NCI-H82 treated with DMSO at 0.1 percent for 48 hours (cell line): ENCODE measurements around the gene CDX4.
"Not testable (repeated sequence)": the region's sequence is repeated elsewhere in the genome, so short reads cannot be mapped to it uniquely, and the experiment has no call there.

Experiments
- DNase-seq: peaks from one replicate; lab custom pipeline; 2025; ENCODE audit not compliant: unreplicated experiment; lab: John Stamatoyannopoulos, UW

Gene CDX4, protein sequence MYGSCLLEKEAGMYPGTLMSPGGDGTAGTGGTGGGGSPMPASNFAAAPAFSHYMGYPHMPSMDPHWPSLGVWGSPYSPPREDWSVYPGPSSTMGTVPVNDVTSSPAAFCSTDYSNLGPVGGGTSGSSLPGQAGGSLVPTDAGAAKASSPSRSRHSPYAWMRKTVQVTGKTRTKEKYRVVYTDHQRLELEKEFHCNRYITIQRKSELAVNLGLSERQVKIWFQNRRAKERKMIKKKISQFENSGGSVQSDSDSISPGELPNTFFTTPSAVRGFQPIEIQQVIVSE

DNA sequence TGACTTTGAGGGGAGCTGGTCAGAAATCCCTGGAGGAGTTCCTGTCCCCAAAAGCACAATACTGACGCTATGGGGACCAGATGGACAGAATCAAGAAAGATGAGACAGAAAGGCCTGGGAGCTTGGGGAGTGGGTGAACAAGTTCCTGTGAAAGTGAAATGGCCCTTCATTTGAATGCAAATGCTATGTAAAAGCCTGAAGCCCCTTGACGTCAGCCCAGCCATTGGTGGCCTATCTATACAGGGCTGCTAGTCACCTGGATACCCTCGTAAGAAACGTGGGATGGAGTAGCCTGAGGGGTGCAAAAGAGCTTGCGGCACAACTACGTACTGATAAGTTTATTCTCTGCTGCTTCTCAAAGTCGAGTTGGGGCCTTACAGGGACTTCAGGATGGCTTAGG is at the start of gene CDX4:
TSS of gene CDX4 (plus strand) at position 223 of the 400 bp plus-strand sequence. CDS start 201 bp downstream, outside the sequence.
- DNase-seq, result no peak

DNA sequence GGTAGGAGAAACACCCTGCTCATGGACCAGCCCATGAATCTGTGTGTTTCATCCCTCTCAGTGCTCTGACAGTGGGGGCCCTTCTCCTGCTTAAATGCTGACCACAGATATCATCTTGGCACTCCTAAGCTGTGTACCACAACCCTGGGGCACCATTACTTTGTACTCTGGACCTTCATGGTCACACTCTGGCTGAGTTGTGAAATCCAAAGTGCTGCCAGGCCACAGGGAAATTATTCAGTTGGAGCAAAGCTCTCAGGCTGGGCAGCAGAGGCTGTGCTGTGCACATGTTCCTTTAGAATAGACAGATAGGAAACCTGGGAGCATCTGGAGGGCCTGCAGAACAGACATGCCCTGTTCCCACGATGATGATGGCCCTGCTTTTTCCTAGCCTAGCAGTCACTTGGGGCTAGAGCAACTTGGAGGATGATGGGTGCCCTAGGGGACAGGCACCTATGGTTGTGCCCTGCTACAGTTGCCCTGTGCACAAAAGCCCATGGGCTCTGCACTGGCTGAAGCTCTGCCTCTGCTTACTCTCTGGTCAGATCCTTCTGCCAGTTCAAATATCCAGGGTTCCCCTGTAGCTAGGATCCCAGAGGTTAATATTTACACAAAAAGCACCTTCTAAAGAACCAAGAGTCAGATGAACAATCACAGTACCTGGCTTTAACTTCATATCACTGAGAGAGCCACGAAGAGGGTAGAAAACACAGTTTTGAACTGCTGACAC is 48.5 kb upstream of the CDX4 start:
- DNase-seq, result no peak

DNA sequence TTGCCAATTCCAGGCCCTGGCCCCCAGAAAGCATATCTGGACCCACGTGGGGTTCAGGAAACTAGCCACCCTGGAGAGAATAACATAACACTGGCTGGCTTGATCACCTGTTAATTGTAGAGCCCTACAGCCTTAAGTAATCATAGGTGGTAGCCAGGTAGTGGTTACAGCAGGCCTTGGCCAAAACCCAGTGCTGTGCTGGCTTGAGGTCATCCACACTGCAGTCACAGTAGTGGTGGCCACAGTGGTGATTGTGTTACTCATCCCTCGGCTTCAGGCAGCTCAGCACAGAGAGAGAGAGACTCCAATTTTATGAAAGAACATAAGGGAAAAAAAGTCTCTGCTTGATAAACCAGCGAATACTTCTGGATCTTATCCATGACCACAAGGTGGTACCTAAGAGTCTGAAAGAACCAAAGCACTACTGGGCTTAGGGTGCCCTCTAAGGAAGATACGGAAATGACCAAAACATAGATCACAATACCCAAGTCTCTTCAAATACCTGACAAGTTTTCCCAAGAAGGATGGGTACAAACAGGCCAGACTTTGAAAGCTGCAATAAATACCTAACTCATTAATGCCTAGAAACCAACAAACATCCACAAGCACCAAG is 46.6 kb upstream of the CDX4 start:
- no peak for DNase-seq

DNA sequence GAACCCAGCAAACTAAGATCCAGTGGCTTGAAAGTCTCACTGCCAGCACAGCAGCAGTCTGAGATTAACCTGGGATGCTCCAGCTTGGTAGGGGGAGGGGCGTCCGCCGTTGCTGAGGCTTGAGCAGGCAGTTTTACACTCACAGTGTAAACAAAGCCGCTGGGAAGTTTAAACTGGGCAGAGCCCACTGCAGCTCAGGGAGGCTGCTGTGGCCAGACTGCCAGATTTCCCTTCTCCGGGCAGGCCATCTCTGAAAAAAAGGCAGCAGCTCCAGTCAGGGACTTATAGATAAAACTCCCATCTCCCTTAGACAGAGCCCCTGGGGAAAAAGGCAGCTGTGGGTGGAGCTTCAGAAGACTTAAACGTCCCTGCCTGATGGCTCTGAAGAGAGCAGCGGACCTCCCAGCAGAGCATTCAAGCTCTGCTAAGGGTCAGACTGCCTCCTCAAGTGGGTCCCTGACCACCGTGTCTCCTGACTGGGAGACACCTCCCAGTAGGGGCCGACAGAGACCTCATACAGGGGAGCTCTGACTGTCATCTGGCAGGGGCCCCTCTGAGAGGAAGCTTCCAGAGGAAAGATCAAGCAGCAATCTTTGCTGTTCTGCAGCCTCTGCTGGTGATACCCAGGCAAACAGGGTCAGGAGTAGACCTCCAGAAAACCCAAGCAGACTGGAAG is 45.1 kb upstream of the CDX4 start:
- peak; percentile 35 for DNase-seq

DNA sequence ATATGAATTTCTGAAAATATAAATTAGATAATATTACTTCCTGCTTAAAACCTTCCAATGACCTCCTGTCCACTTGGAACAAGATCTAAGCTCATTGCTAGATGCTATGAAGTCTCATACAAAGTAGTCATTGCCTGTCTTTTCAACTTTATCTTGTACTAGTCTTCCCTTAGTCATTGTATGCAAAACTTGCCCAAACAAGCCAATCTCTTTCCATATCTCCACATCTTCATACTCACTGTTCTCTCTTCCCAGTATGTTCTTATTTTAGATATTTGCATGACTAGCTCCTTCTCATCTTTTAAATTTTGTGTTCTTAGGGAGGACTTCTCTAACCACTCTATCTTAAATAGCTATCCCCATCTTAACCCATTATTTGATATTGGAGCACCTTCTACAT is 33.9 kb upstream of the CDX4 start:
- no peak for DNase-seq

DNA sequence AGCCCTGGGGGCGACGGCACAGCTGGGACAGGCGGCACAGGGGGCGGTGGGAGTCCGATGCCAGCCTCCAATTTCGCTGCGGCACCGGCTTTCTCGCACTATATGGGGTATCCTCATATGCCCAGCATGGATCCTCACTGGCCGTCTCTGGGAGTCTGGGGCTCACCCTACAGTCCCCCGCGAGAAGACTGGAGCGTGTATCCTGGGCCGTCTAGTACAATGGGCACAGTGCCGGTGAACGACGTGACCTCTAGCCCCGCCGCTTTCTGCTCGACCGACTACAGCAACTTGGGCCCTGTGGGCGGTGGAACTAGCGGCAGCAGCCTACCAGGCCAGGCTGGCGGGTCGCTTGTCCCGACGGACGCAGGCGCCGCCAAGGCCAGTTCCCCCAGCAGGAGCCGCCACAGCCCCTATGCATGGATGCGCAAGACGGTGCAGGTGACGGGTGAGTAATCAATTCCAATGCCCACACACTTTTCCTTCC is 500 bp downstream of the CDX4 start:
- no peak for DNase-seq

DNA sequence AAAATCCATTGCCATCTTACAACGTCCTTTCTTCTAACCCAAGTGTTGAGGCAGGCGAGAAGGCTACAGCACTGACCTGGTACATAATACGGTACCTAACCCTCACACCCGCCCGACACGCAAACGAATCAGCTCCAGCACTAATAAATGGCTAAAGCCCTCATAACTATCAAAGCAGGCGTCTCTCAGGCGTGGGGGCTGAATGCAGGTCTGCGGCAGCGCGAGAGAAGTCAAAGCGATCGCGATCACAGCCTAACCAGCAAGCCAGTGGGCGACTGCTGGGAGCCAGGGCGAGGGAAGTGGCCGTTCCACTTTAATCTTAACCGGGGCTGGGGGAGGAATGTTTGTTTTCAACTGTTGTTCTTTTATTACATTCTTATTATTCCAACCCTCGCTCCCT is 1.5 kb downstream of the CDX4 start:
- no peak for DNase-seq

DNA sequence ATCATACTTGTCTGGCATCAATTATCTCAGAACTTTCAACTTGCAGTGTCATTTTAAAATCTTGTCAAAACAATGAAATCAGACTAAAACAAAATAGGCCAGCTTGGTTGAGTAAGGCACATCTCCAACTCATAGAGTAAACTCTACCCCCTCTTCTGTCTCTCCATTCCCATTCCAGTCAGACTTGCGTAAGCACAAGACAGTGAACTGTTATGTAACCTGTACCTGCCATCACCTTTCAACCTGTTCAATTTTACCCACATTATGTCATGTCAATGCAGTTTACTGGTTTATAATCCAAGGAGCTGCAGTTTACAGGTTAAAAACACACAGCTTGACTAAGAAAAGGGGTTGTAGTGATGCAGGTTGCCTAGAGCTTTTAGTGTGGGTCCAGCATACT is 8.3 kb downstream of the CDX4 start:
- DNase-seq, result no peak

DNA sequence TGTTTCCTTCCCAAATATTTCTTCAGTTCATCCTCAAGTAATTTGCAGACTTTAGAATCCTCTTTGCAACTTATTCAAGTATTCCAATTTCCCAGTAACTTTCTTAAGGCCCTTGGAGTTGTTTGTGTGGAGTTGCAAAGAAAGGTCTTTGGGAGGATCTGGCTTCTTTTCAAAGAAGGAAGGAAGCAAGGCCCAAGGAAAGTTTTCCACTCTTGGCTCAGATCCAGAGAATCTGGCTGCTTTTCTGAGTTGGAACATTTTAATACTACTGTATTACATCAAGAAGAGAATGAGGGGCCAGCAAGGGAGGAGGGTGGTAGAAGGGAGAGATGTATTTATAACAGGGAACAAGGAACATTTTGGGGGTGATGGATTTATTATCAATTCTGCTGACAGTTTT is 10.5 kb downstream of the CDX4 start:
- no peak for DNase-seq

DNA sequence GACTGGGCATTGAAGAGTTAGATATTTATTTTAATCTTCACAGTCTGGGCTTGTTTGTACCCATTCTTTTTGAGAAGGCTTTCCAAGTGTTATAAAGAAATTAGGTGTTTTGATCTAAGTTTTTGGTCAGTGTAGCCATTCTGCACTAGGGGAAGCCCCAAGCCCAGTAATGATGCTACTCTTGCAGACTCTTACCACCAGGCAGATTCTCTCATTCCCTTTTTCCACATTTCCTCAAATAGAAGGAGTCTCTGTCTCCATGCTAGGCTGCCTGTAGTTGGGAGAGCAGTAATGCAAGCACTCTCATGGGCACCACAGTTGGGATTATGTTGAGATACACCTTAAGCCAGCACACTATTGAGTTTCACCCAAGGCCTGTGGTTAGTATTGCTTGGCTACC is 21.5 kb downstream of the CDX4 start:
- no peak for DNase-seq

DNA sequence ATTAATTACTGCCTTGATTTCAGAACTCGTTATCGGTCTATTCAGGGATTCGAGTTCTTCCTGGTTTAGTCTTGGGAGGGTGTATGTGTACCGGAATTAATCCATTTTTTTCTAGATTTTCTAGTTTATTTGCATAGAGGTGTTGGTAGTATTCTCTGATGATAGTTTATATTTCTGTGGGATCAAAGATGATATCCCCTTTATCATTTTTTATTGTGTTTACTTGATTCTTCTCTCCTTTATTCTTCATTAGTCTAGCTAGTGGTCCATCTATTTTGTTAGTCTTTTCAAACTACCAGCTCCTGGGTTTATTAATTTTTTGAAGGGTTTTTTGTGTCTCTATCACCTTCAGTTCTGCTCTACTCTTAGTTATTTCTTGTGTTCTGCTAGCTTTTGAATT is 32.1 kb downstream of the CDX4 start:
- DNase-seq, result no peak

DNA sequence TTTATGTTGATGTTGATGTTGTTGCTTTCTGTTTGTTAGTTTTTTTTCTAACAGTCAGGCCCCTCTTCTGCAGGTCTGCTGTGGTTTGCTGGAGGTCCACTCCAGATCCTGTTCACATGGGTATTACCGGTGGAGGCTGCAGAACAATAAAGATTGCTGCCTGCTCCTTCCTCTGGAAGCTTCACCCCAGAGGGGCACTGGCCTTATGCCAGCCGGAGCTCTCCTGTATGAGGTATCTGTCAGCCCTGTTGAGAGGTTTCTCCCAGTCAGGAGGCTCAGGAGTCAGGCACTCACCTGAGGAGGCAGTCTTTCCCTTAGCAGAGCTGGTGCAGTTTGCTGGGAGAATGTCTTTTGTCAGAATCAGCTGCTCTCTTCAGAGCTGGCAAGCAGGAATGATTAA is 34.7 kb downstream of the CDX4 start:
- DNase-seq, result no peak

DNA sequence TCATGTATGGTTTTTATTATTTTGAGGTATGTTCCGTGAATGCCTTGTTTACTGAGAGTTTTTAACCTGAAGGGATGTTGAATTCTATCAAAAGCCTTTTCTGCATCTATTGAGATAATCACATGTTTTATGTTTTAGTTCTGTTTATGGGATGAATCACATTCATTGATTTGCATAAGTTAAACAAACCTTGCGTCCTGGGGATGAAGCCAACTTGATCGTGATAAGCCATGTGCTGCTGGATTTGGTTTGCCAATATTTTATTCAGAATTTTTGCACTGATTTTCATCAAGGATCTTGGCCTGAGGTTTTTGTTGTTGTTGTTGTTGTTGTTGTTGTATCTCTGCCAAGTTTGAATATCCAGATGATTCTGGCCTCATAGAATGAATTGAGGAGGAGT is 43.8 kb downstream of the CDX4 start:
- no peak for DNase-seq

DNA sequence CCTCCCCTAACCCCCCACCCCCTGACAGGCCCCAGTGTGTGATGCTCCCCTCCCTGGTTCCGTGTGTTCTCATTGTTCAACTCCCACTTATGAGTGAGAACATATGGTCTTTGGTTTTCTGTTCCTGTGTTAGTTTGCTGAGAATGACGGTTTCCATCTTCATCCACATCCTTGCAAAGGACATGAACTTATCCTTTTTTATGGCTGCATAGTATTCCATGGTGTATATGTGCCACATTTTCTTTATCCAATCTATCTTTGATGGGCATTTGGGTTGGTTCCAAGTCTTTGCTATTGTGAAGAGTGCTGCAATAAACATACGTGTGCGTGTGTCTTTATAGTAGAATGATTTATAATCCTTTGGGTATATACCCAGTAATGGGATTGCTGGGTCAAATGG is 45.3 kb downstream of the CDX4 start:
- not testable (repeated sequence) for DNase-seq
